GM21786 (cell line): ENCODE results near the gene SERPINH1.
"Not testable (repeated sequence)": the region's sequence is repeated elsewhere in the genome, so short reads cannot be mapped to it uniquely, and the experiment has no call there.

Experiments
- ATAC-seq: cut with Tn5 transposase; IDR thresholded peaks from one replicate; pipeline ENCODE4 v1.9.1; 2021; ENCODE audit not compliant: unreplicated experiment

SERPINH1 gene

DNA sequence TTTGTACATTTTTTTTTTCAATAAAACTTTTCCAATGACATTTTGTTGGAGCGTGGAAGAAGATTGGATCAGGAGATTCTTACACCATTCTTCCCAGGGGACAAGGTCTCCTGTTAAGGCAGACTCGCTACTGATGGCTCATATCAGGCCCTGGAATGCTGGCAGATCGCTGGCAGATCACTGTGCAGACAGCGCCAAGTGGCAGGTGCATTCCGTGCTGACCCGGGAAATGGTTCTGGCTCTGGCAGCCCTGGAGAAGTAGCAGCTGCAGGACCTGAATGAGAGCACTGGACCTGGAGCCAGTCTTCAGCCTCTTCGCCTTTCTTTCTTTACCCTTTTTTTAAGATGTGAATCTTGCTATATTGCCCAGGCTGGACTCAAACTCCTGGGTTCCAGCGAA is 10.7 kb downstream of the SERPINH1 start:
- no peak for ATAC-seq

DNA sequence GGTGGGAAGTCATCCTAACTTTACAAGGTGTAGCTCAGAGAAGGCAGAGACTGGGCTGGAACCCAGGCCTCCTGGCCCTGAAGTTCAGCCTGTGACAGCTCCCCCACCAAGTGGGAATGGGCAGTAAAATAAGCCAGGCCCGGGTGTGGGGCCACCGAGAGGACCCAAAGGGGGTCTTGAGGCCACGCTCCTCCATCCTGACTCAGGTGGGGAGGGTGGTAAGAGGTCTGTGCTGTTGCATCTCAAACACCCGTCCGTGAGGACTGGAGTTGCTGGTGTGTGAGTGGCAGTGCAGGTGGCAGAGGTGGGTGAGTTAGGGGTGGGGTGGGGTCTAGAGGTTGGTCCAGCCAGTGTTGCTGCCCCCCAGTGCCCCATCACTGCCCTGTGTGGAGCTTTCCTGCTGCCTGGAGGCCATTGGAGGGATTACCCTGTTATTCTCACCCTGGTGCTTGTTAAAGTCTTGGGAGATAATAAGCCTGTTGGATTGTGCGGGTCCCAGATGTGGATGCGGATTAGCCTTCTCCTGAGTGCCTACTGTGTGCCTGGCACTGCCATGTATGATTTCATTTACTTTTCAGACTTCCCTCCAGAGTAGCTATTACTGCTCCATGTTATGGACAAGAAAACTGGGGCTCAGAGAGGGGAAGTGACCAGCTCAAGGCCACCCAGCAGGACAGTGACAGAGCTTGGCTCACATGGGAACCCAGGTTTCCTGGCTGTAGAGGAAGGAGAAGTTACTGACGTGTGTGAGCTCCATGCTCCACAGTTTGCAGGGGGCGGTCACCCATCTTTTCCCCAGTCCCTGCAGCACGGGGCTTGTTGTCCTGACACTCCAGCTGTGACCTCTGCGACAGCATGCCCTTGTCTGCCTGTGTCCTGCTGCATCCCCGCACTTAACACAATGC is 12.9 kb downstream of the SERPINH1 start:
- ATAC-seq, result no peak

DNA sequence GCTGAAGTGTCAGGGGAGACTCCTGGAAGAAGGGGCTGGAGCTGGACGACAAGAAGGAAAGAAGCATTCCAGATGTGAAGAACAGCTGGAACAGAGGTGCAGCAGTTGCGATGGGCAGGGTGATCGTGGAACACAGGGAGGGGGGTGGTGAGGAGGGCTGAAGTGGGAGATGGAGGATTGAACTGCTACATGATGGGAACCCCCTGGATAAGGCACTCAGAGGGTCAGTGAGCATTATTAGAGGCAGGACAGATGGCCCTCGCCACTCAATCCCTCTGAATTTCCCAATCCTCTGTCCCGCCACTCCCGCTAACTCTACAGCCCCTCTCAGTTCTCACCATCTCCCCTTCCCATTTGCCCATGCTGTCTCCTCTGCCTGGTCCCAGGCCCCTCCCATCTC is 14.0 kb downstream of the SERPINH1 start:
- ATAC-seq, result no peak

DNA sequence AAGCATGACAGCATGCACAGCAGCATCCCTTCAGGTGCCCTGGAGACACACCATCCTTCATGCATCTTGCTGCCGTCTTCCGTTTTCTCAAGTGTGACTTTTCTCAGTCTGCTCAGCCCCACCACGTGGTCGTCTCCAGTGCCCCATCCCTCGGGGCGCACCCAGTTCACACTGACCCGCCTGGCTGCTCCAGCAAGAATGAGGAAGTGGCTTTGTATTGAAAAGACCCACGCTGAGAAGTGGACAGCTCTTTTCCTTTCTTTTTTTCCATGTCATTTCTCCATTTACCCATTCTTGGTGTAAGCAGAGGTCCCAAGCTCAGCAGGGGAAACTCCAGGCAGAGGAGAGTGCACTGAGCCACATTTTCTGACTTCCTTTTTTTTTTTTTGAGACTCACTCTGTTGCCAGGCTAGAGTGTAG is 14.5 kb downstream of the SERPINH1 start:
- no peak for ATAC-seq

DNA sequence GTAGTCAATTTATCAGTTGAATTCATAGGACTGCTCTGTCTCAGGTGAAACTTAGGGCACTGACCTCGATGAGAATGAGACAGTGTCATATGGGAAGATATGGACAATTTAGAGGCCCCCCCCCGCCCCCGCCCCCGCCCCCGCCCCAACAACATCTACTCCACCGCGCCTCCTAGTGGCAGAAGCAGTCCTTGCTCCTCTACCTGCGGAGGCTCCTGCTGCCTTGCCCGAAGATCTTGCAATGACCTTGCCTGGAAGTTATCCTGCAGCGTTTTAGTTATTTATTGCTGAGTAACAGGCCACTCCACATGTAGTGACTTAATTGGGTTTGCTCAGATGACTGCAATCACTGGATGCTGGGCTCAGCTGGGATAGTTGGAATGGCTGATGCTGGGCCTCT is 15.2 kb downstream of the SERPINH1 start:
- no peak for ATAC-seq

DNA sequence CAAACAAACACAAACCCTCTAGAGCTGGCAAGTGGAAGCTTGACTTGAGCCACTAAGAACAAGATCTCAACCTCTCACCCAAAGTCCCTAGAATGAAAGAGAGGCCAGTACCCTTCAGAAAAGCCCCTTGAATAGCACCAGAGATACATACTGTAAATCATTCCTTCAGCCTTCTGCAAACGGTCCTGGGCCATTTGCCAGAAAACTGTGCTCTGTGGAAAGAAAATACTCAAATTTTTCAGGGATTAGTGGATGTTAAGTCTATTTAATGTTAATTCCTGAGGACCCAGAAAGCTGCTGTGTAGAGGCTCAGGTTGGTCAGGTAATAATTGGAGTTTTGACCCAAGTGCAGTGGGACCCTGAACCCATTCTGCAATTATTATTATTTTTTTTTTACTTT is 16.9 kb downstream of the SERPINH1 start:
- no peak for ATAC-seq

DNA sequence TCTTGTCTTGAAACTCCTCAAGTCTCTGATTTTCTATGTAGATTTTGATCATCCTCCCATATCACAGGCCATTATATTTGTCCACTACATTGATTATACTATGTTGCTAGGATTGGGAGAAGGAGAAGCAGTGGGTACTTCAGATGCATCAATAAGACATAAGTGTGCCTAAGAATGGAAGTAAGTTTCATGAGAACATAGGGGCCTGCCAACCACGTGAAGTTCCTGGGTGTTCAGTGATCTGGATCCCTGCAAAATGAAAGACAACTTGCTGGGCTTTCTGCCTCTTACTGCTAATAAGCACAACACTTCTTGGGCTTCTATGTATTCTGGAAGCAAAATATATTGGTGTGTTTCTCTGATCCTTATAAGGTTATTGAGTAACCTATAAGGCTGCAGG is 17.8 kb downstream of the SERPINH1 start:
- no peak for ATAC-seq

DNA sequence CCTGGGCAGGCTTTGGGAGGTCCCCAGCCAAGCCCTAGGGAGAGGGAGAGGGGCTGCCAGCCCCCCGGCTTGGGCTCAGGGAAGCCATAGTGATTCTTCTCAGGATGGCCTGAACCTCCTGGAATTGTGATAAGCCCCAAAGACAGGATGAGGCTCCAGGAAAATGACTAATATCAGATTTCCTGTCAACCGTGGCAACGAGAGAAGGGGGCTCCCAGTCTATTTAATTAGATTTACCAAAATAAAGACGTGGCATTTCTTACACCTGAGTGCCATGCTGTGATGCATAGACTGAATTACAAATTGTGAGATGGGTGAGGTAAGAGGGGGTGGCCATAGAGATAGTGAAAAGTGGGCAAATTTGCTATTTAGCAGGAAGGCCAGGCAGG is 20.4 kb downstream of the SERPINH1 start:
- ATAC-seq, result no peak

DNA sequence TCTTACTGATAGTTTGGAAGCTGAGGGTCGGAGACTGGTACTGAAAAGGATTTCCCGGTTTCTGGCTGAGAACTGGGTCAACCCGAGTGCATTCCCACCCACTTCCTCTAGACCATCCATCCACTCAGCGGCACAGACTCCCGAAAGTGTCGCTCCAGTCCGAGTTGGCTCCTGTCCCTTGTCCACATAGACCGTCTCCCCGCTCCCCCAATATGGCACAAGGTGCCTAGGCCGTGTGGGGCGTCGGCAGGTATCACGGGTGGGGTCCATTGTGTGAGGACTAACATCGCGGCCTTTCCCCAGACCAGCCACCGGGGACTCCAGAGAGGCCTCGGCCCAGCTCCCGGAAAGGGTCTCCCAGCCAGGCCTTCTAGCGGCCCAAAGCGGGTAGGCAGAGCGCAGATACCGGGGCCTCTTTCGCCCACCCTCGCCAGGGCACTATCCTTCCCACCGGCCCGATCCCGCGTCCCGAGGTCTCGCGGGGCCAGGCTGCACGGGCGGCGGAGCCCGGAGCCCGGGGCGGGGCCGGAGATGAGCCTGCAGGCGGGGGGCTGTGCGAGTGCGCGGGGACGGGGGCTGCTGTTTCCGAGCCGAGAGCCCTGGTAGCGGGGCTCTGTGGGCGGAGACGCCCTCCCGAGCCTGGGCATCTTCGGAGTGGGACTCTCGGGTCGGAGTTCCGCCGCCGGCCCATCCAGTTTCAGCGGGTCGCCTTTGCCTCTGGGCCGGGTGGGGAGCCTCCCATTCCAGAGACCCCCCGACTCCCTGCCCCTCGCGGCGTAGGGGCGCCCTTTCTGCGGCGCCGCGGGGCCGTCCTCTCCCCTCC is 21.1 kb downstream of the SERPINH1 start:
- ATAC-seq, result peak; percentile 81

DNA sequence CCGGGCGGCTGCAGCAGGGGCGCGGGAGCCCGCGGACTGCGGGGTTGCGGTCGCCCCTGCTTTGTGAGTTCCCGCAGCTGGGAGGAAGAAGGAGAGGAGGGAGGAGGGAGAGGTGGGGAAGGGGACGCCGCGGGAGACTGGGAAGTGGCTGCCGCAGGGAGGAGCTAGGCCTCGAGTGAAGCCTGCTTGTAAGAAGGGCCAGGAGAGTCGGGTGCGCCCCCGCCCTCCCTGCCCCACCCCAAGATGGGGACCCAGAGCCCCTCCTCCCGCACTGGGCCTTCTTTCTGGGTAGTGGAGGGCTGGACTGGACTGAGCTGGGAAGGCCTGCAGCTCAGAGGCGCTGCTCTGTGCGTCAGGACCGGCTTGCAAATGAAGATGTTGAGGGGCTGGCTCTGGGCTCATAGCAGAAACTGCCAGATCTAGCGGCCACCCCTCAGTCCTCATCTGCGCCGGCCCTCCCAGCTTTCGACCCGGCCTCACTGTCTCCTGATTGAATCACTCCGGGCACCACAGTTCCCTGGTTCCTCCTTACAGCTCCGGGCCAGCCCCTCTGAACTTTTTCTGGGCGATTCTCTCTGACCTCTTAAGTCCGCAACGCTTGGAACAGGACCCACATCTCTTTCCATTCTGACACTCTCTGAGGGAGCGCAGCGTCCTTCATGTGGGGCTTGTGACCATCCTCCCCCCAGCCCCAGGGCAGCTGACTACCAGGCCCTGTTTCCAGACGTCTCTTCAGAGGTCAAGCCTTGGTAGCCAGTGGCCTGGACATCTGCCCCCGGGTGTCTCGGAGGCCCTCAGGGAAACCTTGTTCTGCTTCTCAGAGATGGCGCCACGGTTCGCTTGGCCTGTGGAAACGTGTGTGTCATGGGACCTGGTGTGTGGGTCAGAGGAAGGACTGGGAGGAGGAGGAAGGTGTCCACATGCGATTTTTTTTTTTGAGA is 21.9 kb downstream of the SERPINH1 start:
- ATAC-seq, result no peak

DNA sequence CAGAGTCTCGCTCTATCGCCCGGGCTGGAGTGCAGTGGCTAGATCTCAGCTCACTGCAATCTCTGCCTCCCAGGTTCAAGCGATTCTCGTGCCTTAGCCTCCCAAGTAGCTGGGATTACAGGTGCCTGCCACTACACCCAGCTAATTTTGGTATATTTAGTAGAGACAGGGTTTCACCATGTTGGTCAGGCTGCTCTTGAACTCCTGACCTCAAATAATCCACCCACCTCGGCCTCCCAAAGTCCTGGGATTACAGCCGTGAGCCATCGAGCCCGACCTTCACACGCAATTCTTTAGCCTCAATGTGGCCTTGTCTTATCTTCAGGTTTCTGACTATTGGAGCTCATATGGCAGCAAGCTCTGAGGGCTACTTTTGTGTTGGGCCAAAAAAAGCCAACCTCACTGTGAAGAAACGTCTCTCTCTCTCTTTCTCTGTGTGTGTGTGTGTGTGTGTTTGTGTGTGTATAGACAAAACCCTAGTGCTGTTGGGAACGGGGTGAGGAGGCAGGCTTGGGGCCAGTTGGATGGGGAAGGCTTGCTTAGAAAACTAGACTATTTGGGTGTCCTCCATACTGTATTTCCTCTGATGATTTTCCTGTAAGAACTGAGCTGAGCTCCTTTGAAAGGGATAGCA is 22.7 kb downstream of the SERPINH1 start:
- not testable (repeated sequence) for ATAC-seq

DNA sequence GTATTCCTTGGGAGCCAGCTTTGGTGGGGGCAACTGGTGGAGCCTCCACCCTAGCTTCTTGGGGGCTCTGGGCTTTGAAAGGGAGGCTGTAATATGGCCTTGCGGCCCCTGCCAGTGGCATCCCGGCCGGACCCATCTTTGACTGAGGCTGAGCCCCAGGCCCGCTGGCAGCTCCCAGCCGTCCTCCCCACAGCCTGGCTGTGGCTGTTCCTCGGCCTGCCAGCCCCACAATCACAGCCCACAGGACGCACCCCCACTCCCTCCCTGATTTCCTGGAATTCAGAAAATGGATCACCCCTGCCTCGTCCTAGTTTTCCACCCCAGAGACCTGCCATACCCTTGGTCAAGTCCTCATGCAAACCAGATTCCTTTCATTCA is 23.2 kb downstream of the SERPINH1 start:
- ATAC-seq, result no peak

DNA sequence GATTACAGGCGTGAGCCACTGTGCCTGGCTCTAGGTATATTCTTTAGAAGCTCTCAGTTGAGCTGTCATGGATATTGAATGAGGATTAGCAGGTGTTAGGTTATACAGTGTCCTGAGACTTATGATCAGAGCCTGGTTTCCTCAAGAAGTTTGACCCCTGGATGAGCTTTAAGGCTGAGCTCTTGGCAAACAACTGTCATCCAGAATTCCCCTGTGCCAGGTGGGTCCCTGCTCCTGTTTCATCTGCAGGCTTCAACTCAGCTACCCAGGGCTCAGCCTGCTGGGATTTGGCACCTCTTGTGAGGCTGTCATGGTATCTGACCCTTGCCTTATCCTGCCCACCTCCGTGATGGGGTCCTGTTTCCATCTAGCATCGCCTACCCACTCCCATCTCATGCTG is 24.3 kb downstream of the SERPINH1 start:
- ATAC-seq, result no peak

DNA sequence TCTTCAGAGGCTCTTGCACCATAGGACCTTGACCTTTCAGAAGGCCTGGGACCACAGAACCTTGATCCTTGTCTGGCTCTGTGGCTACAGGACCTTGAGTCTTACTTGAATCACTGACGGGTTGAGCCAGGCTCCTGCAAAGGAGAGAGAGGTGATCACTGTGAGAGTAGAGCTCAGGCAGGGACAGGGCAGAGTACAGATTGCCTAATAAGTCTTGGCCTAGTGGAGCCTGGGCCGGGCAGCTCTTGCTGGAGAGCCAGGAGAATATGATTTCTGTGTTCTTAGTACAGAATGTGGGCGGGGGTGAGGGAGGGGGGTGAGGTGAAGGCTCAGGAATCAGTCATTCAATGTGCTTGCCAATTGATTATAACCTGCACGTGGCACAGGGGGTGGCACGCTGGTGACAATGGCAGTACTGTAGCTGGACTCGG is 26.0 kb downstream of the SERPINH1 start:
- ATAC-seq, result no peak

DNA sequence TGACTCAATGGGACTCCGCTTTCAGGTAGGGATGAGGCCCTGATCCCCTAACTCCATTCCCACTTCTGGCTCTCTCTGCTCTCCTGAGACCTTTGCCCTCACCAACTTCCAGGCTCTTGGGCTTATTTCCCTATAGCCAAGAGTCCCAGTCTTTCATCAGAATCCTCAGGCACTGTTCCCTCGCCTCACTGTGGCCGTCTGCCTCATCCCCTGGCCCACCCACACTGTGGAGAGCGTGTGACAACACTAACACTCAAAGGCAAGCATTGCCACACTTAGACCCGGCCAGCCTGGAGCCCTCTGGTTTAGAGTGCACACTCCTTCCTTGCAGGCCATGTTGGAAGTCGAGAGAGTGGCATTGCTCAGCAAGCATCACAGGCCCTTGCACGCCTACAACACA is 27.0 kb downstream of the SERPINH1 start:
- ATAC-seq, result no peak

DNA sequence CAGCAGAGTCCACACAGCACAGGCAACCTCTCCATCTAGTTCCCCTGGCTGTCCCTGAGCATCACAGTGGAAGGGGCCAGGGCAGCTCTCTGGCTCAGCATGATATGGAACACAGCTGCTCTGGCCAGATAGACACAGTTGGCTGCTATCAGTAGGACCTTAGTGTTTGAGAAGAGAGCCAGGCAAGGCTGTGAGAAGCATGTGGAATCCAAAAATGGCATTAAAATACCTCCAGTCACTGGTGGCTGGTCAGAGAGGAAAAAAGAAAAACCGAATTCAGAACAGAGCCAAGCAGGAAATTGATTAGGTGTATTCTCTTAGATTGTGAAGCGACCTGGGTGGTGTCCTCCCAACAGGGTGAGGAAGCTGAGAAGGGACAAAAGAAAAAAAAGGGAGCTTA is 27.9 kb downstream of the SERPINH1 start:
- ATAC-seq, result no peak

DNA sequence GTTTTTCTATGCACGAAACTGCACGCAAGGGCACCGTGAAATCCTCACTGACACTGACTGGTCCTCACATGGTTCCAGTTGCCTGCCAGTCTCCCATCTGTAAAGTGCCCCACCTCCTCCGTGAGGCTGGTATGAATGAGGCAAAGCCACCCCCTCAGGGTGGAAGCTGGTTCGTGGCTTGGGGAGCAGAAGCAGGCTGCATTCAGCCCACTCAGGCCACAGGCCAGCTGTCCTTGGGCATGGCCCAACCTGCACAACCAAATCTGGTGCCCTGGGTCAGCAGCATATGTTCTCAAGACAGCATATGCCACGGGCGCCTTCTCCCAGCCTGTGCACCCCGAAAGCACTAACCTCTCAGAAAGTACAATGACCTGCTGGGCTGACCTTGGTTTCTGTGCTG is 29.3 kb downstream of the SERPINH1 start:
- no peak for ATAC-seq

DNA sequence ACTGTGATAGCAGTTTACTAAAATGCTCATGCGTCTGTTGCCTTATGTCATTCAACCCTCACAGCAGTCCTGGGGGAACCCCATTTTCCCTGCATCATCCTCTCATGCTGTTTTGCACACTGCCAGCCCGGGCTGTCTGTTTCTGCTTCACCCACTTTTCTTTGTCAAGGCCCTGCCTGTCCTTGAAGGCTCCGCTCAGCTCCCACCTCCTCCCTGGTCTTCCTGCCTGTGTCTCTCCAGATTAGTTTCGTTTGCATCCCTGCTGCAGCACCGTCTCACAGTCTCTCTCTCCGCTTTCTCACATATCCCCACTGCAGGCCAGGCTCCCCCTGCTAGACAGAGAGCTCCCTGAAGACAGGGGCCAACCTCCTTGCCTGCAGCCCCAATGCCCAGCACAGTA is 29.9 kb downstream of the SERPINH1 start:
- no peak for ATAC-seq

DNA sequence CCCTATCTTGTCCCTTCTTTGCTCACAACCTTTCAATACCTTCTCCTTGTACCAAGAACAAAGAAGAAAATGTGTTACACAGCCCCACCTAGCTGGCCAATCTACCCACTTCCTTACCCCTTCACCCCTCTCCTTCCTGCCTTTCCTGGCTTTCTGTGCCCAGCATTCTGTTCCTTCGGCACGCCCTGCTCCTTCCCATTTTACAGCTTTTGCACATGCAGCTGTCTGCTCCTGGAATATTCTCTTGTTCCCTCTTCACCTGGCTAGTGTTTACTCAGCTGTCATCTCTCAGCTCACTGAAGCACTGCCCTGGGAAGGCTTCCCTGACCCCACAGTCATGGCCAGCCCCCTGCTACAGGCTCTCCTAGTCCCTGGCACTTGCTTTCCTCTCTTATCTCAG is 30.7 kb downstream of the SERPINH1 start:
- ATAC-seq, result no peak

DNA sequence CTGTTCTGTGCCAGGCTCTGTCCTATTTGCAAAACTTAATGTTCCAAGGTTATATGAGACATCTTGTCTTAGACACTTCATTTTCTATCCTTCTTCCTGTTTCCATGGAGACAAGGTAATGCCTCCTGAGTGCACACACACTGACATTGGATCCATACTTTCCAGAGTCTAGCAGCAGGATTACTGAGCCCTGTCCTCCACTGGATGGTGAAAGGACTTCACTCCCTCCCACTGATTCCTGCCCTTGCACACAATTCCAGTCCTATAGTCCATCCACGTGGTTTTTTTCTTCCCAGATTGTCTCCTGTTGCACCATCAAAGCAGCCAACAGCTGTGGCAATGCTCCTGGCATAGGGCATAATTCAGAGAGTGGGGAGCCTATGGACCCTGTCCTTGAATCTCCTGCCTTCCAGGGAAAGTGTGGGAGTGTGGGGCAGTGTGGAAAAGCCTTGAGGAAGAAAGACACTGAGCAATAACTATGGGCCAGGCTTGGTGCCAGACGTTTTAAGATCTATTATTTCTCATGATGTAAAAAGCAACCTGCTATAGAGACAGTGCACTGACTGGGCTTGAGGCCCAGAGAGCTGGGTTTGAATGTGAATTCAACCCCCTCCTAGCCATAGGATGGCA is 31.3 kb downstream of the SERPINH1 start:
- ATAC-seq, result no peak
